ENCODE results near the gene NUDT8.

Gene NUDT8

DNA sequence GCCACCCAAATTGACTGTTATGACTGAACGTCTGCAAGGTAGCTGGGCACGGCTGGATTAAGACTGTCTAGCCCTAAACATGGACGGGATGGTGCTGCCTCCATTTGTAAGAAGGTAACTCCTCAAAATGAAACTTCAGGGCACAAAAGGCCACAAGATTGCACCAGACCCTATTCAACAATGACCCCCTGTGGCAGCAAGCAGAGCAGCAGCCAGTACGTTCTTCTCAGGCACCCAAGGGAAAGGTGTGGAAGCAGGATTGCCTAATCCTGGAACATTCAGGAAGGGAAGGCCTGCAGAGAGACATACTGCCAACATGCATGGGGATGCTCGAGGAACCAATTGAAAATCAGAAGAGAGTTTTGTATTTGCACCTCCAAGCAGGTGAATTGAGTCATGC, 14.3 kb upstream of the NUDT8 start:
- Histone ChIP-seq H3K4me3 (replicated peaks; ENCODE audit: low read depth, low read length) (no peak overlapping the region), H3K36me3 (ENCODE audit: control insufficient read depth, insufficient read depth, low read length) (no peaks in the 10 kb centered on the region), H3K27me3 (replicated peaks; ENCODE audit: control insufficient read depth, insufficient read depth, low read length) (no peaks in the 10 kb centered on the region; the same call in 1 of the 2 replicates)
- TF ChIP-seq, protein P1, sequence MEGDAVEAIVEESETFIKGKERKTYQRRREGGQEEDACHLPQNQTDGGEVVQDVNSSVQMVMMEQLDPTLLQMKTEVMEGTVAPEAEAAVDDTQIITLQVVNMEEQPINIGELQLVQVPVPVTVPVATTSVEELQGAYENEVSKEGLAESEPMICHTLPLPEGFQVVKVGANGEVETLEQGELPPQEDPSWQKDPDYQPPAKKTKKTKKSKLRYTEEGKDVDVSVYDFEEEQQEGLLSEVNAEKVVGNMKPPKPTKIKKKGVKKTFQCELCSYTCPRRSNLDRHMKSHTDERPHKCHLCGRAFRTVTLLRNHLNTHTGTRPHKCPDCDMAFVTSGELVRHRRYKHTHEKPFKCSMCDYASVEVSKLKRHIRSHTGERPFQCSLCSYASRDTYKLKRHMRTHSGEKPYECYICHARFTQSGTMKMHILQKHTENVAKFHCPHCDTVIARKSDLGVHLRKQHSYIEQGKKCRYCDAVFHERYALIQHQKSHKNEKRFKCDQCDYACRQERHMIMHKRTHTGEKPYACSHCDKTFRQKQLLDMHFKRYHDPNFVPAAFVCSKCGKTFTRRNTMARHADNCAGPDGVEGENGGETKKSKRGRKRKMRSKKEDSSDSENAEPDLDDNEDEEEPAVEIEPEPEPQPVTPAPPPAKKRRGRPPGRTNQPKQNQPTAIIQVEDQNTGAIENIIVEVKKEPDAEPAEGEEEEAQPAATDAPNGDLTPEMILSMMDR (IDR thresholded peaks at IDR 0.05; ENCODE audit: insufficient read depth, low read length, poor library complexity, severe bottlenecking): peak; percentile 29
- no peak for DNase-seq (ENCODE audit: extremely low read depth, insufficient read length)

DNA sequence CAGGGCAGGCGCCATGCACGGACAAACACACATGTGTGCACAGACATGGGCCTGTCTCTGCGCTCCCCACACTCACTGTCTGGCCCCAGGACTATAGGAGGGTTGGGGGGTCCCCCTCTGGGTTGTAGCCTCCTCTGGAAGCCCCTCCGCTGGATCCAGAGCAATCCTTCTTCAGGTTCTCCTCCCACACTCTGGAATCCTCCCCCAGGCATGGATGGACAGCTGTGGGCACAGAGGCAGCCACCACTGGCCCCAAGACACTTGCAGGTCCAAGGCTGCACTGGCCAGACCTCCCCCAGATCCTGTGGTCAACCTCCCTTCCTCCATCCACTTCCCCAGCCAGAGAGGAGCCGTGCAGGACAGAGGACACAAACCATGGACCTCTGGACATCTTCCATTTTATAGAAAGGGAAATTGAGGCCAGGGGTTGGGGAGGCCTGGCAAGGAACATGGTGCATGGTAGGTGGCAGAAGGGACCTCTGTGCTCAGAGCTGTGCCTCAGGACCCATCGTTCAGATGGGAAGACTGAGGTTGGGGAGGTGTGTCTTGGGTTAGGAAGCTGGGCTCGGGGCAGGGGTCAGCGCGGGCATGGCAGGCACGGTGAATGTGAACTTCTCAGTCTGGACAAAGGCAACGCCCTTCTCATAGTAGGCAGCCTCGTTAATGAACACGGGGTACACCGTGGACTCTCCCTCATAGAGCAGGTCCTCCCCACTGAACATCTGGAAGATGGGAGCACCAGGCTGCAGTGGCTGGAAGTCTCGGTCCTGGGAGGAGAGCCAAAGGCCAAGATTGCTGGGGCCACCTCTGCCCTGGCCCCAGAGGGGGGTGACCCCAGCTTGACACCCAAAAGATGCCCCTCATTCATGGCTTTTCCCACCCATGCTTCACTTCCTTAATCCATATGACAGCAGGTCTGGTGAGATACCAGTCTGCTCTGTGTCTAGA, 12.7 kb upstream of the NUDT8 start:
- TF ChIP-seq, protein P1 (IDR thresholded peaks at IDR 0.05; ENCODE audit: insufficient read depth, low read length, poor library complexity, severe bottlenecking): no peak
- Histone ChIP-seq H3K27me3 (replicated peaks; ENCODE audit: control insufficient read depth, insufficient read depth, low read length) (no peaks in the 10 kb centered on the region; the same call in 1 of the 2 replicates), H3K4me3 (replicated peaks; ENCODE audit: low read depth, low read length) (no peak overlapping the region), H3K36me3 (ENCODE audit: control insufficient read depth, insufficient read depth, low read length) (no peaks in the 10 kb centered on the region)
- DNase-seq (ENCODE audit: extremely low read depth, insufficient read length): peak; percentile 3

DNA sequence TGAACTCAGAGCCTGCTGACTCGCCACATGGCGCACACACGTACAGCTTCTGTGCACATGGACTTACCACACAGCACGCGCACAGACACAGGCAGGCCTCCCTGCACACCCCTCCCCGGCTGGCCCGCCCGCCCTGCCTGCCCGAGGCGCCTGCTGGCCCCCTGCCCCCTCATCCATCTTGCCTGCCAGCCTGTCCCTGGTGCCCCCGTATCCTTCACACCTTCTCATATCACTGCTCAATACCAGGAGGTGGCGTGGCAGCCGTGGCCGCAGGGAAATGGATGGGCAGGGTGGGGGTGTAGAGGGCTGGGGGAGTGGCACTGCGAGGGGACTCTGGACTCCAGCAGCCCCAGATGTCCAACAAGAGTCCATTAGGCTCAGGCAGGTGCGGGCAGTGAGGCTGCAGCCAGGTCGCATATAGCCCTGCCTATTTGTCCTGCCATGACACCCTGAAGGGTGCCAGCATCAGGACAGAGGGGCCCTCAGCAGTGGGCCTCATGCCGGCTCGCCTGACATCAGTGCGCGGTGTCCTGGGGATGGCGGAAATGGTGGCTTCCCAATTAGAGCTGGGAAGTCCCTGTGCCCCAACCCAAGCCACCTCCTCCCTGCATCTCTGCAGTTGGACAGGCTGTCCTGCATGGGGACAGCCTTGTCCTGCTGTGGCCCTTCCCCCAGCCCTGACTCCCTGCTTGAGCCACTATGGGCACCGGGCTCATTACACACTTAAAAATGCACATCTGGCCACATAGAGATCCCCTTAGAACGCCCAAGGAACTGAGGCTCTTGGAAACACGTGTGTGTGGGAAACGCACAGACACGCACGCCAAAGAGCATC, 11.8 kb upstream of the NUDT8 start:
- peak; percentile 6 for DNase-seq (ENCODE audit: extremely low read depth, insufficient read length)
- TF ChIP-seq, protein P1 (IDR thresholded peaks at IDR 0.05; ENCODE audit: insufficient read depth, low read length, poor library complexity, severe bottlenecking): no peak
- H3K27me3 ChIP-seq (replicated peaks; ENCODE audit: control insufficient read depth, insufficient read depth, low read length): no peaks in the 10 kb centered on the region; the same call in 1 of the 2 replicates
- no peak overlapping the region for H3K4me3 ChIP-seq (replicated peaks; ENCODE audit: low read depth, low read length)
- H3K36me3 ChIP-seq (ENCODE audit: control insufficient read depth, insufficient read depth, low read length): no peaks in the 10 kb centered on the region

DNA sequence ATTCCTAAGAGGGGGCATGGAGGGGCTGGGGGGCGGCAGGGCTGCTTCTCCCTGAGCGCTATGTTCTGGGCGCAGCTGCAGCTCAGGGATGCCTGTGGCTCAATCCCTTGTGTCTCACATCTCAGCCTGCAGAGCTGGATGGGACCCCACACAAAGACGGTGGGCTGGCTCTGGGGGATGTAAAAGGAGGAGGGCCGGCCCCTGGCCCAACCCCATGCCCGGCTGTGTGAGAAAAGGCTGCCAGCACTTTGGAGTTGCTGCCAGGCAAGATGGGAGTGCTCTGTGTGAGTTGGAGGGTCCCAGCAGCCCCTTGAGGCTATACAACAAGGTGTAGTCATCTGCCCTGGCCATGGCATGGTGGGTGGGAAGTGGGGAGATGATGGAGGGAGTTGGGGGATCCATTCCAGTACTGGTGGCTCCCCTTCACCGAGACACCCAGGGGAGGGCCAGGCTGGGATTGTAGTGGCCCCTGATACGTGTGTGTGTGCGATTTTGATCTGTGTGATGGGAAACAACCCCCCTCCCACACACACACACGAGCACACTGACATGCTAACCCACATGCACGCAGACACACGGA, 11.1 kb upstream of the NUDT8 start:
- Histone ChIP-seq H3K27me3 (replicated peaks; ENCODE audit: control insufficient read depth, insufficient read depth, low read length) (no peaks in the 10 kb centered on the region; the same call in 1 of the 2 replicates), H3K4me3 (replicated peaks; ENCODE audit: low read depth, low read length) (no peak overlapping the region), H3K36me3 (ENCODE audit: control insufficient read depth, insufficient read depth, low read length) (no peaks in the 10 kb centered on the region)
- TF ChIP-seq, protein P1 (IDR thresholded peaks at IDR 0.05; ENCODE audit: insufficient read depth, low read length, poor library complexity, severe bottlenecking): no peak
- DNase-seq (ENCODE audit: extremely low read depth, insufficient read length): peak; percentile 7

DNA sequence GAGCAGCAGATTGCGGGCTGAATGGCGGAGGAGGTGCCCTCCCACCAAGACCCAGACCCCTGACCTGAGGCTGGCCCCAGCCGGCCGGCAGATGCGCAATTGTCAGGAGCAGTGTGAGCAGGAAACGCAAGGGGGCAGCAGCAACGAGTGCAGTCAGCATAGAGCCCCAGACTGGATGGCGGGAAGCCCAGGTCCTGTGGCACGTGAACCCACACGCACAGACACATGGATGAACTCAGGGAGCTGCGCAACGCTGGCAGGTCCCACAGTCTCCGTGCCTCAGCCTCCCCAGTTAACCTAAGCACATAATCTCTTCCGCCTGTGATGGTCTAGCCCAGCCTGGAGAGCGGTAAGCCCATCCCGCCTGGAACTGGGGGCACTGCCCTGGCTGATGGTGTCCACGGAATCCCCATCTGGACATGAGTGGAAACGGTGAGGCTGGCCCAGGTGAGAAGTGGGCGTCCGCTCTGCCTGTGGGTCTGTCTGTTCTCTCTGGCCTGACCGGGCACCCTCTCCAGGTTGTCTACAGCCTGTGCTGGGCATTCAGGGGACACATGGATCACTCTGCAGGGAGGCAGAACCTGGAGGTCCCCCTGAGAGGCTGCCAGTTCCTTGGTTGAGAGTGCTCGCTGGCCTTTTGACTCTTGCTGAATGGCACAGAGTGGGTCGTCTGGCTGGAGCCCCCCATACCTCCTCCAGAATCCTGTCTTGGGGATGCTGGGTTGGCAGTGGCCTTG, 10.5 kb upstream of the NUDT8 start:
- peak; percentile 47 for DNase-seq (ENCODE audit: extremely low read depth, insufficient read length)
- Histone ChIP-seq H3K36me3 (ENCODE audit: control insufficient read depth, insufficient read depth, low read length) (no peaks in the 10 kb centered on the region), H3K4me3 (replicated peaks; ENCODE audit: low read depth, low read length) (no peak overlapping the region), H3K27me3 (replicated peaks; ENCODE audit: control insufficient read depth, insufficient read depth, low read length) (no peaks in the 10 kb centered on the region; the same call in 1 of the 2 replicates)
- TF ChIP-seq, protein P1 (IDR thresholded peaks at IDR 0.05; ENCODE audit: insufficient read depth, low read length, poor library complexity, severe bottlenecking): peak; percentile 77
